DND-41 (cell line): ENCODE data around the gene DDX51.

ENCODE experiments used
- EZH2 ChIP-seq: IDR thresholded peaks from 3 replicates; pipeline ENCODE4 v1.6.1; 2012; ENCODE audit warnings: borderline replicate concordance, low read depth, mild to moderate bottlenecking, moderate library complexity, low read length, inconsistent platforms; ENCODE audit not compliant: severe bottlenecking
- TF ChIP-seq, protein P1 (sequence below): IDR thresholded peaks from 2 replicates; pipeline ENCODE4 v1.5.1; 2012; ENCODE audit warnings: borderline replicate concordance, low read length, moderate library complexity, mild to moderate bottlenecking; ENCODE audit not compliant: poor library complexity, severe bottlenecking; ENCODE audit errors: extremely low read depth

DNA sequence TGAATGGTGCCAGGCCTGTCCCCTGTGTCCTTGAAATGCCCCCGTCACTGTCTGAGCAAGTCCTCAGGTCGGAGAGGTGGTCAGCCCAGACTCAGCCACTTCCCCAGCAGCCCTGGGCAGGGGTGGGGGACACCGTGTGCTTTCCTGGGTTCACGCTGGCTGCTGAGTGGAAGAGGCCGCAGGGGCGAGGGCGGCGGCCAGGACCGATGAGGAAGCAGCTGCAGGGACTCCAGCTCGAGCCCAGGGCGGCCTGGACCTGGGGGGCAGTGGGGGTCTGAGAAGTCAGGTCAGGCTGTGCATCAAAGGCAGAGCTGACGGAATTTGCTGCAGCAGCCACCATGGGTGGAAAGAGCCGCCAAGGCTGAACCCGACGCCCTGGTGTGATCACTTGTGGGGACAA is 28.5 kb upstream of the DDX51 start:
- TF ChIP-seq EZH2, result no peak
- TF ChIP-seq, protein P1, sequence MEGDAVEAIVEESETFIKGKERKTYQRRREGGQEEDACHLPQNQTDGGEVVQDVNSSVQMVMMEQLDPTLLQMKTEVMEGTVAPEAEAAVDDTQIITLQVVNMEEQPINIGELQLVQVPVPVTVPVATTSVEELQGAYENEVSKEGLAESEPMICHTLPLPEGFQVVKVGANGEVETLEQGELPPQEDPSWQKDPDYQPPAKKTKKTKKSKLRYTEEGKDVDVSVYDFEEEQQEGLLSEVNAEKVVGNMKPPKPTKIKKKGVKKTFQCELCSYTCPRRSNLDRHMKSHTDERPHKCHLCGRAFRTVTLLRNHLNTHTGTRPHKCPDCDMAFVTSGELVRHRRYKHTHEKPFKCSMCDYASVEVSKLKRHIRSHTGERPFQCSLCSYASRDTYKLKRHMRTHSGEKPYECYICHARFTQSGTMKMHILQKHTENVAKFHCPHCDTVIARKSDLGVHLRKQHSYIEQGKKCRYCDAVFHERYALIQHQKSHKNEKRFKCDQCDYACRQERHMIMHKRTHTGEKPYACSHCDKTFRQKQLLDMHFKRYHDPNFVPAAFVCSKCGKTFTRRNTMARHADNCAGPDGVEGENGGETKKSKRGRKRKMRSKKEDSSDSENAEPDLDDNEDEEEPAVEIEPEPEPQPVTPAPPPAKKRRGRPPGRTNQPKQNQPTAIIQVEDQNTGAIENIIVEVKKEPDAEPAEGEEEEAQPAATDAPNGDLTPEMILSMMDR, result no peak
